Astrocyte (in vitro differentiated cells and primary cell): Measurements from ENCODE around the gene FBXO17.

Experiments
- CTCF ChIP-seq: IDR thresholded peaks from 2 replicates; pipeline ENCODE4 v1.5.1; 2011; ENCODE audit warnings: low read depth, mild to moderate bottlenecking, inconsistent platforms, low read length, moderate library complexity; ENCODE audit not compliant: insufficient read depth
- EZH2 ChIP-seq: IDR thresholded peaks from 2 replicates; pipeline ENCODE4 v1.6.1; 2012; ENCODE audit warnings: mild to moderate bottlenecking, low read length, inconsistent platforms; ENCODE audit not compliant: insufficient read depth

GRCh38 chr19:39017646-39018045 is 42.1 kb upstream of the FBXO17 start:
- TF ChIP-seq CTCF (no peak), EZH2 (no peak)
